Natural killer cell (primary cell): Measurements from ENCODE around the gene ZBTB5. TPM values are rescaled to one million over a fixed set of nuclear protein-coding genes. Genes with fewer than 3 reads are reported as not detected.

Experiments
- ATAC-seq, 3 donors: fragments of 150-1000 bp in 2 of 3; fragments of 200-7000 bp in 1 of 3; cut with Tn5 transposase; 1 replicate in 1 of 3; 2 replicates in 2 of 3; pipeline ENCODE4 v1.10.0; 2021; ENCODE audit warnings: mild to moderate bottlenecking in 2 of 3, moderate library complexity in 2 of 3
- DNase-seq, 2 donors: peaks; one replicate each; pipeline versions ENCODE4 v3.0.0 to v3.0.0-alpha.2; 2013 to 2021; ENCODE audit warnings: mixed read lengths in 1 of 2
- H3K27ac ChIP-seq: one replicate; pipeline ENCODE4 v1.5.1; 2013; ENCODE audit warnings: mild to moderate bottlenecking, low read length
- H3K27me3 ChIP-seq: one replicate; pipeline ENCODE4 v1.6.1; 2013; ENCODE audit warnings: low read length; ENCODE audit not compliant: control insufficient read depth, insufficient read depth
- H3K36me3 ChIP-seq: one replicate; pipeline ENCODE4 v1.6.1; 2013; ENCODE audit warnings: low read length; ENCODE audit not compliant: control insufficient read depth, insufficient read depth
- H3K4me1 ChIP-seq: one replicate; pipeline ENCODE4 v1.6.1; 2013; ENCODE audit warnings: low read length; ENCODE audit not compliant: control insufficient read depth, insufficient read depth
- H3K4me3 ChIP-seq: one replicate; pipeline ENCODE4 v1.5.1; 2013; ENCODE audit warnings: low read length
- H3K9me3 ChIP-seq: one replicate; pipeline ENCODE4 v1.6.1; 2013; ENCODE audit warnings: low read length; ENCODE audit not compliant: control insufficient read depth, insufficient read depth
- H3K27ac Mint-ChIP-seq, 2 donors: one replicate each; pipeline ENCODE4 v1.8.0; 2022; ENCODE audit warnings: mild to moderate bottlenecking in 2 of 2, mixed read lengths in 2 of 2, moderate library complexity in 1 of 2
- H3K27me3 Mint-ChIP-seq, 2 donors: one replicate each; pipeline ENCODE4 v1.8.0; 2022; ENCODE audit warnings: low read depth in 2 of 2, mixed read lengths in 2 of 2
- H3K36me3 Mint-ChIP-seq: one replicate; pipeline ENCODE4 v1.8.0; 2022; ENCODE audit warnings: mixed read lengths
- H3K4me1 Mint-ChIP-seq, 2 donors: one replicate each; pipeline ENCODE4 v1.8.0; 2022; ENCODE audit warnings: mixed read lengths in 2 of 2
- H3K4me3 Mint-ChIP-seq: one replicate; pipeline ENCODE4 v1.8.0; 2022; ENCODE audit warnings: mild to moderate bottlenecking, moderate library complexity, mixed read lengths
- H3K9me3 Mint-ChIP-seq, 2 donors: one replicate each; pipeline ENCODE4 v1.8.0; 2022; ENCODE audit warnings: mixed read lengths in 2 of 2
- whole genome bisulfite sequencing: methylation state at CpG from one replicate; pipeline ENCODE4 v1.1.7; 2013; ENCODE audit warnings: missing lambda C conversion rate; ENCODE audit not compliant: insufficient coverage; 5-methylcytosine and 5-hydroxymethylcytosine counted together
- intact Hi-C: fragments of 100-400 bp; cut with micrococcal nuclease; formaldehyde crosslinking; loops from one replicate; pipeline ENCODE4 v1.14.2; 2022
- total RNA-seq, 4 donors: library from RNA; stranded (reverse); fragments of 120-200 nt in 1 of 4; gene quantifications; one replicate each; pipeline versions ENCODE4 v1.2.3 to v1.2.4, GENCODE V29; 2013 to 2022
- TF ChIP-seq, protein P1 (sequence below): fragments of 200-600 bp; IDR thresholded peaks from one replicate; pipeline ENCODE4 v1.8.0; 2022; ENCODE audit warnings: antibody characterized with exemption

ZBTB5 gene
- total RNA-seq, 3 donors from 2014 or later (not counting 1 experiment from before 2014, with no cell fraction given) = 12.6 to 14.2 (median 13.3) TPM

DNA sequence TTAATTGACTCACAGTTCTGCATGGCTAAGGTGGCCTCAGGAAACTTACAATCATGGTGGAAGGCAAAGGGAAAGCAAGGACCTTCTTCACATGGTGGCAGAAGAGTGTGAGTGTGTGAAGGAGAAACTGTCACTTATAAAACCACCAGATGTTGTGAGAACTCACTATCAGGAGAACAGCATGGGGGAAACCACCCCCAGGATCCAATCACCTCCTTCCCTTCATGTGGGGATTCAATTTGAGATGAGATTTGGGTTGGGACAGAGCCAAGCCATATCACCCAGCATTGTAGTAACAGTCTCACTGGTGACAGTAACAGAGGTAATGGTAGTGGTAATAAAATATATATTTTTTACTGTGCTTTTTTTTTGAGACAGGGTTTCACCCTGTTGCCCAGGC, 18.1 kb downstream of the ZBTB5 start:
- TF ChIP-seq, protein P1, sequence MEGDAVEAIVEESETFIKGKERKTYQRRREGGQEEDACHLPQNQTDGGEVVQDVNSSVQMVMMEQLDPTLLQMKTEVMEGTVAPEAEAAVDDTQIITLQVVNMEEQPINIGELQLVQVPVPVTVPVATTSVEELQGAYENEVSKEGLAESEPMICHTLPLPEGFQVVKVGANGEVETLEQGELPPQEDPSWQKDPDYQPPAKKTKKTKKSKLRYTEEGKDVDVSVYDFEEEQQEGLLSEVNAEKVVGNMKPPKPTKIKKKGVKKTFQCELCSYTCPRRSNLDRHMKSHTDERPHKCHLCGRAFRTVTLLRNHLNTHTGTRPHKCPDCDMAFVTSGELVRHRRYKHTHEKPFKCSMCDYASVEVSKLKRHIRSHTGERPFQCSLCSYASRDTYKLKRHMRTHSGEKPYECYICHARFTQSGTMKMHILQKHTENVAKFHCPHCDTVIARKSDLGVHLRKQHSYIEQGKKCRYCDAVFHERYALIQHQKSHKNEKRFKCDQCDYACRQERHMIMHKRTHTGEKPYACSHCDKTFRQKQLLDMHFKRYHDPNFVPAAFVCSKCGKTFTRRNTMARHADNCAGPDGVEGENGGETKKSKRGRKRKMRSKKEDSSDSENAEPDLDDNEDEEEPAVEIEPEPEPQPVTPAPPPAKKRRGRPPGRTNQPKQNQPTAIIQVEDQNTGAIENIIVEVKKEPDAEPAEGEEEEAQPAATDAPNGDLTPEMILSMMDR = no peak
- H3K4me3 ChIP-seq = no peak overlapping the region
- no peaks in the 10 kb centered on the region for H3K36me3 Mint-ChIP-seq
- H3K4me3 Mint-ChIP-seq = no peak overlapping the region
- ATAC-seq (no peak), DNase-seq (no peak)
- H3K27me3 Mint-ChIP-seq = no peaks in the 10 kb centered on the region
- H3K36me3 ChIP-seq = peaks cover 7% of the 10 kb centered on the region
- H3K4me1 ChIP-seq = no peaks in the 10 kb centered on the region
- H3K27me3 ChIP-seq = no peaks in the 10 kb centered on the region
- no peaks in the 10 kb centered on the region for H3K9me3 Mint-ChIP-seq
- intact Hi-C loops = no loop called here
- H3K27ac ChIP-seq = no peak overlapping the region
- peaks cover 12 to 18% of the 10 kb centered on the region in 2 donors for H3K4me1 Mint-ChIP-seq
- H3K9me3 ChIP-seq = no peaks in the 10 kb centered on the region
- no peak overlapping the region for H3K27ac Mint-ChIP-seq

DNA sequence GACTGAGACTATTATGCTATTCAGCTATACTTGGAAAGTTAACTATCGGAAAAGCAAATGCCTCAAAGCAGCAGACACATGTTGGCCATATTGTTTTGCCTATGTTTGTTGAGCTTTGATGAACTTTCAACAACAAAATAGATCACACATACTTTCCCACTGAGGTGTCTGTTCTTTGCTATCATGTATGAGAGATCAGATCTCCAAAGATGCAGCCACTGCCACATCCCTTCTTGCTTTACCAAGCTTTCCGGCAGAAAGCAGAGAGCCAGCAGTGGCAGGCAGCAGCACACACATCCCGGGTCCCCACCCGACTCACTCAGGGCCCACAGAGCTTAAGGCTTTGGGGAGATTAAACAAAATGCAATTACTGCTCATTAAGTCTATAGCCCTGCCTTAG, 18.8 kb downstream of the ZBTB5 start:
- no peaks in the 10 kb centered on the region for H3K36me3 Mint-ChIP-seq
- H3K36me3 ChIP-seq = peaks cover 11% of the 10 kb centered on the region
- intact Hi-C loops = no loop called here
- no peaks in the 10 kb centered on the region for H3K9me3 Mint-ChIP-seq
- no peaks in the 10 kb centered on the region for H3K9me3 ChIP-seq
- H3K4me1 ChIP-seq = no peaks in the 10 kb centered on the region
- 94% methylated on average over 4 of the region's 4 CpGs for WGBS
- DNase-seq = no peak
- no peaks in the 10 kb centered on the region for H3K27me3 Mint-ChIP-seq
- H3K4me3 Mint-ChIP-seq = no peak overlapping the region
- TF ChIP-seq, protein P1 = no peak
- no peak overlapping the region for H3K4me3 ChIP-seq
- H3K4me1 Mint-ChIP-seq = peaks cover 11 to 12% of the 10 kb centered on the region in 2 donors
- no peaks in the 10 kb centered on the region for H3K27me3 ChIP-seq
- no peak for ATAC-seq
- H3K27ac Mint-ChIP-seq = no peak overlapping the region
- no peak overlapping the region for H3K27ac ChIP-seq

DNA sequence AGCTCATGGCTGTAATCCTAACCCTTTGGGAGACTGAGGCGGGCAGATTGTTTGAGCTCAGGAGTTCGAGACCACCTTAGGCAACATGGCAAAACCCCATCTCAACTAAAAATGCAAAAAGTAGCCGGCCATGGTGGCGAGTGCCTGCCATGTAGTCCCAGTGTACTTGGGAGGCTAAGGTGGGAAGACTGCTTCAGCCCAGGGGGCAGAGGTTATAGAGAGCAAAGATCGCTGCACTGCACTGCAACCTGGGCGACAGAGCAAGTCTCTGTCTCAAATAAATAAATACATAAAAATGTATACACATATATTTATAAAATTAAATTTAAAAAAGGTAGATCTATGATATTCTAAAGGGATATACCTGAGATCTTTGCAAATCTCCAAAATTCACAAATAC, 19.4 kb downstream of the ZBTB5 start:
- Histone ChIP-seq H3K4me3 (no peak overlapping the region), H3K9me3 (no peaks in the 10 kb centered on the region), H3K27me3 (no peaks in the 10 kb centered on the region), H3K36me3 (peaks cover 14% of the 10 kb centered on the region), H3K27ac (no peak overlapping the region), H3K4me1 (no peaks in the 10 kb centered on the region)
- ATAC-seq (no peak), DNase-seq (no peak)
- Mint-ChIP-seq H3K4me3 (no peak overlapping the region), H3K36me3 (no peaks in the 10 kb centered on the region), H3K4me1 (peaks cover 11 to 12% of the 10 kb centered on the region in 2 donors), H3K27me3 (no peaks in the 10 kb centered on the region), H3K9me3 (no peaks in the 10 kb centered on the region), H3K27ac (no peak overlapping the region)
- WGBS = 94% methylated on average over 4 of the region's 6 CpGs
- TF ChIP-seq, protein P1 = no peak
- intact Hi-C loops = no loop called here

DNA sequence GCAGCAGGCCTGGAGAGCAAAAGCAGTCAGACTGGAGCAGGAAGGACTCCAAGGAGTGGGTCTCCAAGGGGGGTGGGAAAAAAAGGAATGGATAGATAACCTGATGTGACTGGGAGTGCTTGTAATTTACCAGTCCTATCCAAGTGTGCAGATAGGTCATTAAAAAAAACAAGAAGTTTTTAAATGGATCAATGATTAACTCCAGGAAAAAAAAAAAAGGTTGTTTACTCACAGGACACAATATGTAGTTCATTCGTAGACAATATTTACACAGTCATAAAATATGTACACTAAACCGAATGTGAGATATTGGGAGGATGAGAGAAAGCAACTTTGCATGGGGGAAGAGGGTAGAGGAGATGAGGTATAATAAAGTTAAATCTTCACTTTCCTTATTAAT, 20.4 kb downstream of the ZBTB5 start:
- H3K27ac ChIP-seq = no peak overlapping the region
- Mint-ChIP-seq H3K9me3 (no peaks in the 10 kb centered on the region), H3K27me3 (no peaks in the 10 kb centered on the region), H3K4me1 (peaks cover 11 to 12% of the 10 kb centered on the region in 2 donors), H3K27ac (no peak overlapping the region), H3K36me3 (no peaks in the 10 kb centered on the region), H3K4me3 (no peak overlapping the region)
- no peaks in the 10 kb centered on the region for H3K4me1 ChIP-seq
- peaks cover 22% of the 10 kb centered on the region for H3K36me3 ChIP-seq
- WGBS = no CpG with 5 or more reads among the region's 2 CpGs
- TF ChIP-seq, protein P1 = no peak
- DNase-seq = no peak
- H3K4me3 ChIP-seq = no peak overlapping the region
- ATAC-seq = no peak
- no peaks in the 10 kb centered on the region for H3K27me3 ChIP-seq
- intact Hi-C loops = no loop called here
- no peaks in the 10 kb centered on the region for H3K9me3 ChIP-seq
